ENCODE data around the gene MAST4. TPM values are rescaled to one million over a fixed set of nuclear protein-coding genes. Genes with fewer than 3 reads are reported as not detected.

MAST4 gene
- total and polyA plus RNA-seq, 2 of the 13 experiments (the other 11 are each of a cell fraction or from before 2014, with no cell fraction given), result 3.4 to 3.7 TPM

DNA sequence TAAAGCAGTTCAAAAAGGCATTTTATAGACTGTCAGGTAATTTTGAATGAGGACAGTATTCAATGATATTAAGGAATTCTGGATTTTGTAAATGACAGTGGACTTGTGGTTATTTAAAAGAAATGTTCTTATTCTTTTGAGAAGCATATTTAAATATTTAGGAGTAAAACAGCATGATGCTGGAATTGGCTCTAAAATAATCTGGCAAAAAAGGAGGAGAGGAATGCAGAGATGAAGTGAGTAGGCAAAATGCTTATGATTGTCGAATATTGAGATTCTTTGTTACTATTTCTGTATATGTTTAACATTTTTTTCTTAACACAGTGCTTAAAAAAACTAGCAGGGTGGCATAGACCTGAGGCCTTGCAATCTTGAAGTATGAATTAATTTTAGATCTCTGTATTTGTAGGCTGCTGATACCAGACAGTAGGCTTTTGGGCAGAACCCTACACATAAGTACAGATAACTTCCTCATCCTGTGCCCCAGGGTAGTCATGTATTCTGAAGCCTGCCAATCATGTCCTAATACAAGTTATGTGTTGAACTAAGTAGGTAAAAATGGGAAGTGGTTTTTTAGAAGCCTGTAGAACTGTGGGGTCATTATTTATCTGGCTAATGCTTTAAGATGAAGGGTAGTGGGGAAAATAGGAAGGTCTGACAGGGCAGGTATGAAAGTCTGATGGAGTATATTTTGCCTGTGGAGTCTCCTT, 591.0 kb downstream of the MAST4 start:
- no peak overlapping the region for H3K9ac ChIP-seq (ENCODE audit: insufficient read depth, low read depth, low read length)
- TF ChIP-seq, protein P1, sequence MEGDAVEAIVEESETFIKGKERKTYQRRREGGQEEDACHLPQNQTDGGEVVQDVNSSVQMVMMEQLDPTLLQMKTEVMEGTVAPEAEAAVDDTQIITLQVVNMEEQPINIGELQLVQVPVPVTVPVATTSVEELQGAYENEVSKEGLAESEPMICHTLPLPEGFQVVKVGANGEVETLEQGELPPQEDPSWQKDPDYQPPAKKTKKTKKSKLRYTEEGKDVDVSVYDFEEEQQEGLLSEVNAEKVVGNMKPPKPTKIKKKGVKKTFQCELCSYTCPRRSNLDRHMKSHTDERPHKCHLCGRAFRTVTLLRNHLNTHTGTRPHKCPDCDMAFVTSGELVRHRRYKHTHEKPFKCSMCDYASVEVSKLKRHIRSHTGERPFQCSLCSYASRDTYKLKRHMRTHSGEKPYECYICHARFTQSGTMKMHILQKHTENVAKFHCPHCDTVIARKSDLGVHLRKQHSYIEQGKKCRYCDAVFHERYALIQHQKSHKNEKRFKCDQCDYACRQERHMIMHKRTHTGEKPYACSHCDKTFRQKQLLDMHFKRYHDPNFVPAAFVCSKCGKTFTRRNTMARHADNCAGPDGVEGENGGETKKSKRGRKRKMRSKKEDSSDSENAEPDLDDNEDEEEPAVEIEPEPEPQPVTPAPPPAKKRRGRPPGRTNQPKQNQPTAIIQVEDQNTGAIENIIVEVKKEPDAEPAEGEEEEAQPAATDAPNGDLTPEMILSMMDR (CRISPR knock-in tag; IDR thresholded peaks at IDR 0.05), result no peak
- TF ChIP-seq RFXANK (CRISPR knock-in tag; IDR thresholded peaks at IDR 0.05) (no peak), ONECUT2 (CRISPR knock-in tag; IDR thresholded peaks at IDR 0.05) (no peak), SNAPC4 (CRISPR knock-in tag; IDR thresholded peaks at IDR 0.05) (no peak), ARHGAP35 (CRISPR knock-in tag; IDR thresholded peaks at IDR 0.05; ENCODE audit: borderline replicate concordance) (no peak), NPAS2 (CRISPR knock-in tag; IDR thresholded peaks at IDR 0.05; ENCODE audit: borderline replicate concordance) (no peak), ZBTB33 (CRISPR knock-in tag; IDR thresholded peaks at IDR 0.05) (no peak), ASH2L (IDR thresholded peaks at IDR 0.05; ENCODE audit: insufficient read length, low read depth, low read length) (no peak)
- TF ChIP-seq, protein P2, sequence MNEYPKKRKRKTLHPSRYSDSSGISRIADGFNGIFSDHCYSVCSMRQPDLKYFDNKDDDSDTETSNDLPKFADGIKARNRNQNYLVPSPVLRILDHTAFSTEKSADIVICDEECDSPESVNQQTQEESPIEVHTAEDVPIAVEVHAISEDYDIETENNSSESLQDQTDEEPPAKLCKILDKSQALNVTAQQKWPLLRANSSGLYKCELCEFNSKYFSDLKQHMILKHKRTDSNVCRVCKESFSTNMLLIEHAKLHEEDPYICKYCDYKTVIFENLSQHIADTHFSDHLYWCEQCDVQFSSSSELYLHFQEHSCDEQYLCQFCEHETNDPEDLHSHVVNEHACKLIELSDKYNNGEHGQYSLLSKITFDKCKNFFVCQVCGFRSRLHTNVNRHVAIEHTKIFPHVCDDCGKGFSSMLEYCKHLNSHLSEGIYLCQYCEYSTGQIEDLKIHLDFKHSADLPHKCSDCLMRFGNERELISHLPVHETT (CRISPR knock-in tag; conservative IDR thresholded peaks at IDR 0.05), result no peak
- TF ChIP-seq, protein P3, sequence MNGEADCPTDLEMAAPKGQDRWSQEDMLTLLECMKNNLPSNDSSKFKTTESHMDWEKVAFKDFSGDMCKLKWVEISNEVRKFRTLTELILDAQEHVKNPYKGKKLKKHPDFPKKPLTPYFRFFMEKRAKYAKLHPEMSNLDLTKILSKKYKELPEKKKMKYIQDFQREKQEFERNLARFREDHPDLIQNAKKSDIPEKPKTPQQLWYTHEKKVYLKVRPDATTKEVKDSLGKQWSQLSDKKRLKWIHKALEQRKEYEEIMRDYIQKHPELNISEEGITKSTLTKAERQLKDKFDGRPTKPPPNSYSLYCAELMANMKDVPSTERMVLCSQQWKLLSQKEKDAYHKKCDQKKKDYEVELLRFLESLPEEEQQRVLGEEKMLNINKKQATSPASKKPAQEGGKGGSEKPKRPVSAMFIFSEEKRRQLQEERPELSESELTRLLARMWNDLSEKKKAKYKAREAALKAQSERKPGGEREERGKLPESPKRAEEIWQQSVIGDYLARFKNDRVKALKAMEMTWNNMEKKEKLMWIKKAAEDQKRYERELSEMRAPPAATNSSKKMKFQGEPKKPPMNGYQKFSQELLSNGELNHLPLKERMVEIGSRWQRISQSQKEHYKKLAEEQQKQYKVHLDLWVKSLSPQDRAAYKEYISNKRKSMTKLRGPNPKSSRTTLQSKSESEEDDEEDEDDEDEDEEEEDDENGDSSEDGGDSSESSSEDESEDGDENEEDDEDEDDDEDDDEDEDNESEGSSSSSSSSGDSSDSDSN (CRISPR knock-in tag; IDR thresholded peaks at IDR 0.05), result no peak

More for the DNA sequence above, 591.0 kb downstream of the MAST4 start:
- ChIA-PET POLR2A (no interaction called here), CTCF (ENCODE audit: low intra/inter-chr PET ratio, low total read pairs) (no interaction called here)
- FAIRE-seq (no peak), DNase-seq (ENCODE audit: low spot score) (no peak), ATAC-seq (no peak)
- no peaks in the 10 kb centered on the region for H3K4me1 ChIP-seq (ENCODE audit: insufficient read depth, low read length)
- H3K4me2 ChIP-seq (ENCODE audit: low read depth, low read length), result no peak overlapping the region
- no peaks in the 10 kb centered on the region for H3K9me3 ChIP-seq (ENCODE audit: low read length)
- H3K36me3 ChIP-seq (replicated peaks in 1 of 2; ENCODE audit: control insufficient read depth in 1 of 2, insufficient read depth in 2 of 2, low read length in 2 of 2), result no peaks in the 10 kb centered on the region
- H3K79me2 ChIP-seq (ENCODE audit: insufficient read depth, low read length), result no peaks in the 10 kb centered on the region
- H3K27ac ChIP-seq (ENCODE audit: extremely low read length, insufficient read depth, low read length), result no peak overlapping the region
- WGBS (ENCODE audit: low lambda C conversion rate), result 0% methylated on average over 1 of the region's 1 CpG
- no TSS peak for BruUV-seq (replicated peaks)
- H3K4me3 ChIP-seq (replicated peaks in 1 of 3; ENCODE audit: insufficient read depth in 1 of 3, low read depth in 2 of 3, low read length in 3 of 3), result no peak overlapping the region
- H4K20me1 ChIP-seq (ENCODE audit: insufficient read depth, low read length), result no peaks in the 10 kb centered on the region
- intact Hi-C loops (cut with micrococcal nuclease; ENCODE audit: unreplicated experiment), result no loop called here
- in situ Hi-C loops (cut with HindIII; ENCODE audit: extremely low pct_ligation_motif_present, low pct_unique_long_range_greater_than_20kb), result no loop called here
- no peaks in the 10 kb centered on the region; a peak in 2 of 5 replicates for H3K27me3 ChIP-seq (ENCODE audit: control insufficient read depth in 1 of 2, insufficient read depth in 2 of 2, low read length in 2 of 2)
- no peak overlapping the region for H2AFZ ChIP-seq (ENCODE audit: low read length)

All from HepG2 (cell line).